ENCODE results near the gene SLC48A1.

SLC48A1 gene

GRCh38 chr12:47789141-47789540 is 16.1 kb downstream of the SLC48A1 start:
- ATAC-seq = no peak
- no peak for TF ChIP-seq ZFP3 (CRISPR knock-in tag; IDR thresholded peaks at IDR 0.05)
- TF ChIP-seq ZFP30 (CRISPR knock-in tag; IDR thresholded peaks at IDR 0.05) = no peak
- no peak for TF ChIP-seq ZNF70 (CRISPR knock-in tag; IDR thresholded peaks at IDR 0.05)
- TF ChIP-seq TCF4 (CRISPR knock-in tag; IDR thresholded peaks at IDR 0.05; ENCODE audit: borderline replicate concordance) = no peak
- TF ChIP-seq ESRRG (CRISPR knock-in tag; IDR thresholded peaks at IDR 0.05) = no peak
- no peak for TF ChIP-seq ISL1 (CRISPR knock-in tag; IDR thresholded peaks at IDR 0.05)
- no peak for TF ChIP-seq GLIS3 (CRISPR knock-in tag; IDR thresholded peaks at IDR 0.05)
- TF ChIP-seq BACH2 (CRISPR knock-in tag; IDR thresholded peaks at IDR 0.05; ENCODE audit: borderline replicate concordance) = no peak
- TF ChIP-seq ARNTL (CRISPR knock-in tag; IDR thresholded peaks at IDR 0.05; ENCODE audit: borderline replicate concordance, low read depth) = no peak
- no peak for TF ChIP-seq TOX (CRISPR knock-in tag; IDR thresholded peaks at IDR 0.05; ENCODE audit: borderline replicate concordance)
- no peak for TF ChIP-seq CSRNP3 (CRISPR knock-in tag; IDR thresholded peaks at IDR 0.05)
- no peak for TF ChIP-seq TSHZ2 (CRISPR knock-in tag; IDR thresholded peaks at IDR 0.05)
- no peak for TF ChIP-seq ZNF8 (CRISPR knock-in tag; IDR thresholded peaks at IDR 0.05)
- TF ChIP-seq ZNF565 (CRISPR knock-in tag; conservative IDR thresholded peaks at IDR 0.05; ENCODE audit: low read depth) = no peak
- TF ChIP-seq OSR1 (CRISPR knock-in tag; IDR thresholded peaks at IDR 0.05) = no peak
- TF ChIP-seq PPARA (CRISPR knock-in tag; IDR thresholded peaks at IDR 0.05; ENCODE audit: borderline replicate concordance) = no peak
- TF ChIP-seq PATZ1 (CRISPR knock-in tag; IDR thresholded peaks at IDR 0.05; ENCODE audit: borderline replicate concordance) = no peak
- TF ChIP-seq CREB5 (CRISPR knock-in tag; IDR thresholded peaks at IDR 0.05; ENCODE audit: low read depth) = no peak
- TF ChIP-seq ZC3H10 (CRISPR knock-in tag; IDR thresholded peaks at IDR 0.05) = no peak
- TF ChIP-seq RARB (CRISPR knock-in tag; IDR thresholded peaks at IDR 0.05) = no peak

GRCh38 chr12:47789712-47790489 is 16.9 kb downstream of the SLC48A1 start:
- no peak for TF ChIP-seq ZC3H10 (CRISPR knock-in tag; IDR thresholded peaks at IDR 0.05)
- TF ChIP-seq TSHZ2 (CRISPR knock-in tag; IDR thresholded peaks at IDR 0.05) = no peak
- no peak for ATAC-seq

Data from SK-N-SH treated with all-trans-retinoic acid at 6 μM for 48 hours (cell line).